ENCODE data around the gene UBXN2A. TPM values are rescaled to one million over a fixed set of nuclear protein-coding genes. Genes with fewer than 3 reads are reported as not detected.

Gene UBXN2A
- total and polyA plus RNA-seq, 10 of the 15 experiments (the other 5 are each of a cell fraction or from before 2014, with no cell fraction given): 3.7 to 23.5 (median 14.6) TPM

GRCh38 chr2:24010477-24011249 is 70.4 kb downstream of the UBXN2A start:
- ChIA-PET SMC1A (ENCODE audit: uncharacterized antibody, unreplicated experiment) (no interaction called here), RAD21 (ENCODE audit: unreplicated experiment) (no interaction called here), POLR2A (no interaction called here), CTCF (no interaction called here)
- peak; percentile 45 for ATAC-seq
- Histone ChIP-seq H3K79me2 (ENCODE audit: control insufficient read depth, insufficient read depth, low read length) (no peaks in the 10 kb centered on the region), H3K4me1 (ENCODE audit: control insufficient read depth, insufficient read depth, low read length) (no peaks in the 10 kb centered on the region), H3K4me2 (ENCODE audit: control insufficient read depth, insufficient read depth) (peak overlapping the region; percentile 21; the same call in 1 of the 2 replicates), H4K20me1 (ENCODE audit: control insufficient read depth, insufficient read depth) (no peaks in the 10 kb centered on the region), H3K4me3 (no peak overlapping the region), H3K9me3 (replicated peaks; ENCODE audit: control insufficient read depth, insufficient read depth, low read length) (no peaks in the 10 kb centered on the region), H3K27me3 (replicated peaks in 1 of 2; ENCODE audit: control insufficient read depth in 2 of 2, insufficient read depth in 2 of 2, low read length in 1 of 2) (peaks cover 3 to 16% of the 10 kb centered on the region in 2 experiments), H3K9ac (ENCODE audit: control insufficient read depth, insufficient read depth, low read length) (no peak overlapping the region), H3K36me3 (ENCODE audit: control insufficient read depth in 2 of 2, insufficient read depth in 2 of 2, low read length in 1 of 2) (no peaks in the 10 kb centered on the region), H3K27ac (ENCODE audit: control insufficient read depth, insufficient read depth) (no peak overlapping the region), H2AFZ (ENCODE audit: control insufficient read depth, low read depth, low read length) (no peak overlapping the region; the same call in 1 of the 2 replicates)
- BruUV-seq (replicated peaks): no TSS peak
- in situ Hi-C loops (cut with MboI) (no loop called here), intact Hi-C loops (cut with micrococcal nuclease; ENCODE audit: unreplicated experiment) (no loop called here)
- TF ChIP-seq NBN (IDR thresholded peaks at IDR 0.05) (no peak), ZBED1 (IDR thresholded peaks at IDR 0.05; ENCODE audit: borderline replicate concordance) (no peak), ZNF384 (IDR thresholded peaks at IDR 0.05; ENCODE audit: borderline replicate concordance, low read depth, low read length) (no peak), IRF5 (IDR thresholded peaks at IDR 0.05; ENCODE audit: borderline replicate concordance) (no peak)
- no peak for FAIRE-seq
- DNase-seq (ENCODE audit: low read depth, low spot score): no peak
- 52% methylated on average over 37 of the region's 37 CpGs for WGBS (ENCODE audit: insufficient coverage, insufficient replicate concordance, low lambda C conversion rate, missing lambda C conversion rate)
